ENCODE results near the gene SNAI1.

SNAI1 gene

DNA sequence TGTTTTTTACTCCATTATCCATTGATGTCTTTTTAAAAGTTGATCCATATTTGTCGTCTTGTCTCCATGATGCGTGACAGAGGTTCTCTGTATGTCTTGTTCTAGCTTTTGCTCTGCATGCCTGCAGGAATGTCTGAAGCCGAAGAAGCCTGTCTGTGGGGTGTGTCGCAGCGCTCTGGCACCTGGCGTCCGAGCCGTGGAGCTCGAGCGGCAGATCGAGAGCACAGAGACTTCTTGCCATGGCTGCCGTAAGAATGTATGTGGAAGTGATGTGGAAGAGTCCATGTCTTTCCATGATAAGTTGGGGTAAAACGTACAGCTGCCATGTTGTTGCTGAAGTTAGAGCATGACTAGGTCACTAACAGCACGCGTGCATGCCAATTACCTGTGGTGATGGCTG, 41.3 kb upstream of the SNAI1 start:
- DNase-seq (ENCODE audit: low read depth) = no peak
- no peak overlapping the region for H3K4me3 ChIP-seq (ENCODE audit: low read depth, low read length)
- TF ChIP-seq, protein P1, sequence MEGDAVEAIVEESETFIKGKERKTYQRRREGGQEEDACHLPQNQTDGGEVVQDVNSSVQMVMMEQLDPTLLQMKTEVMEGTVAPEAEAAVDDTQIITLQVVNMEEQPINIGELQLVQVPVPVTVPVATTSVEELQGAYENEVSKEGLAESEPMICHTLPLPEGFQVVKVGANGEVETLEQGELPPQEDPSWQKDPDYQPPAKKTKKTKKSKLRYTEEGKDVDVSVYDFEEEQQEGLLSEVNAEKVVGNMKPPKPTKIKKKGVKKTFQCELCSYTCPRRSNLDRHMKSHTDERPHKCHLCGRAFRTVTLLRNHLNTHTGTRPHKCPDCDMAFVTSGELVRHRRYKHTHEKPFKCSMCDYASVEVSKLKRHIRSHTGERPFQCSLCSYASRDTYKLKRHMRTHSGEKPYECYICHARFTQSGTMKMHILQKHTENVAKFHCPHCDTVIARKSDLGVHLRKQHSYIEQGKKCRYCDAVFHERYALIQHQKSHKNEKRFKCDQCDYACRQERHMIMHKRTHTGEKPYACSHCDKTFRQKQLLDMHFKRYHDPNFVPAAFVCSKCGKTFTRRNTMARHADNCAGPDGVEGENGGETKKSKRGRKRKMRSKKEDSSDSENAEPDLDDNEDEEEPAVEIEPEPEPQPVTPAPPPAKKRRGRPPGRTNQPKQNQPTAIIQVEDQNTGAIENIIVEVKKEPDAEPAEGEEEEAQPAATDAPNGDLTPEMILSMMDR (IDR thresholded peaks at IDR 0.05; ENCODE audit: insufficient read depth, low read depth, low read length, missing control alignments) = no peak

DNA sequence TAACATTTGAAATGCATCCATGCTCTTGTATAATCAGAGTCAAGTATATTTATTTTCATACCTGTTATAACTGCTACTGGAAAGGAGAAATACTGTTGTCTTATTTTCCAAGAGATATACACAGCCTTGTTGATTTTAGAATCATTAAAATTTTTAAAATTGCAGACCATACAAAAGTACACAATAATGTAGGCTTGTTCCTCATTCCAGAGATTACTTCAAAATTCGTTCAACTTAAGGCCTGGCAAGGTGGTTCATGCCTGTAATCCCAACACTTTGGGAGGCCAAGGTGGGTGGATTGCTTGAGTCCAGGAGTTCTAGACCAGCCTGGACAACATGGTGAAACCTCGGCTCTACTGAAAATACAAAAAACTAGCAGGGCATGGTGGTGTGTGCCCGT, 40.5 kb upstream of the SNAI1 start:
- DNase-seq (ENCODE audit: low read depth) = no peak
- TF ChIP-seq, protein P1 (IDR thresholded peaks at IDR 0.05; ENCODE audit: insufficient read depth, low read depth, low read length, missing control alignments) = no peak
- no peak overlapping the region for H3K4me3 ChIP-seq (ENCODE audit: low read depth, low read length)

DNA sequence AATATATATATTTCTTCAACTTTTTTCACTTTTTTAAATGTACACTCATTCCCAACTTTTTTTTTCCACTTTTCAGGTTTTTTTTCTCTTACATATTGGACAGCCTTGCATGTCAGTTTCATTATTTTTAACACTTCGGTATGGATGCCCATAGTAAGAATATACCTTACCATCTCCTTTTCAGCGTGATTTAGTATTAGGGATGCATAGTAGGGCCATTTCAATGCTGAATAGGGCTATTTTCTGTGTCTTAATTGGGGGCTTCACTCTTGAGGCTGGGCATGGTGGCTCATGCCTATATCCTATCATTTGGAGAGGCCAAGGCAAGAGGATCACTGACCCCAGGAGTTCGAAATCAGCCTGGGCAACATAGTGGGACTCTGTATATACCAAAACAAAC, 39.8 kb upstream of the SNAI1 start:
- H3K4me3 ChIP-seq (ENCODE audit: low read depth, low read length) = no peak overlapping the region
- TF ChIP-seq, protein P1 (IDR thresholded peaks at IDR 0.05; ENCODE audit: insufficient read depth, low read depth, low read length, missing control alignments) = no peak
- no peak for DNase-seq (ENCODE audit: low read depth)

DNA sequence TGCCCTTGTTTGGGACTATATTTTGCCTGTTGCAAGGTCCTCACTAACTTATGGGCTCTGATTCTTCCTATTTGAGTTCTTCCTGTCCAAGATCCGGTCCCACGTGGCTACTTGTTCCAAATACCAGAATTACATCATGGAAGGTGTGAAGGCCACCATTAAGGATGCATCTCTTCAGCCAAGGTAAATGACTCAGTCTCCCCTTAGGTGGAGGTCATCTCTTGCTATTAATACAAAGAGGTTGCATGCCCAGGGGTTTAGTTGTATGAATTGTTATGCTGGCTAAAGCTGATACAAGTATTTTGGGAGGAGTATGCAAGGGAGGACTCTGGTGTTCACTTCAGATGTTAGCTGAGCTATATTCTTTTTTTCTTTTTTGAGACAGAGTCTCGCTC, 37.5 kb upstream of the SNAI1 start:
- TF ChIP-seq, protein P1 (IDR thresholded peaks at IDR 0.05; ENCODE audit: insufficient read depth, low read depth, low read length, missing control alignments) = no peak

DNA sequence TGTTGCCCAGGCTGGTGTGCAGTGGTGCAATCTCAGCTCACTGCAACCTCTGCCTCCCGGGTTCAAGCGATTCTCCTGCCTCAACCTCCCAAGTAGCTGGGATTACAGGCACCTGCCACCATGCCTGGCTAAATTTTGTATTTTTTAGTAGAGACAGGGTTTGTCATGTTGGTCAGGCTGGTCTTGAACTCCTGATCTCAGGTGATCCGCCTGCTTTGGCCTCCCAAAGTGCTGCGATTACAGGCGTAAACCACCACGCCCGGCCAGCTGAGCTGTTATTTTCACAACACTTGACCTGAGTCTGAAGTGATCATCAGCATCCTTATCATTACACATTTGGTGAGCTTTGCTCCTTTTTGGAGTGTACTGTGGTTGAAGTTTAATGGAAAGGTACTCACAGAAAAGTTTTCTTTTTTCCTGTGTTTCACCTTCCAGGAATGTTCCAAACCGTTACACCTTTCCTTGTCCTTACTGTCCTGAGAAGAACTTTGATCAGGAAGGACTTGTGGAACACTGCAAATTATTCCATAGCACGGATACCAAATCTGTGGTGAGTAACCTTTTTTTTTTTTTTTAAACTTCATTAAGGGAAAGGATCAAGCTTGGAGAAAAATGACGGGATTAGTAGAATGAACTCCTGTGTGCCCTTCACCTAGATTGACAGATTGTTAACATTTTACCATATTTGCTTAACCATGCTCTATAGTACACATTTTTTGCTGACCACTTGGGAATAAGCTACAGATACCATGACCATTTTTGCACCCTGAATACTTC, 36.9 kb upstream of the SNAI1 start:
- TF ChIP-seq, protein P1 (IDR thresholded peaks at IDR 0.05; ENCODE audit: insufficient read depth, low read depth, low read length, missing control alignments) = no peak
- H3K4me3 ChIP-seq (ENCODE audit: low read depth, low read length) = no peak overlapping the region
- no peak for DNase-seq (ENCODE audit: low read depth)

More for the DNA sequence above, 37.5 kb upstream of the SNAI1 start:
- no peak for DNase-seq (ENCODE audit: low read depth)
- H3K4me3 ChIP-seq (ENCODE audit: low read depth, low read length) = no peak overlapping the region

DNA sequence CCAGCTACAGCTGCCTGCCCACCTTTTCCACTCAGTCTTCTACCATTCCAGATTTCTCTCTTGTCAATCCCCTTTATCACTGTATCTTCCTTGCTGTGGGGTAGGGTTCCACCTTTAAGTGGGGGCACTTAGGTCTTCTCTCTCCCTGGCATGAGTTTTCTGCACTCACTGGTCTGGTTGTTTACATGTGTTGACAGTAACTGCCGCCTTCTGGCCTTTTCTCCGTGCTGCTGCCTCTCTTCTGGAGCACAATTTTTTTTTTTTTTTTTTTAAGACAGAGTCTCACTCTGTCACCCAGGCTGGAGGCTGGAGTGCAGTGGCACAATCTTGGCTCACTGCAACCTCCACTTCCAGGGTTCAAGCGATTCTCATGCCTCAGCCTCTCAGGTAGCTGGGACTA, 34.6 kb upstream of the SNAI1 start:
- TF ChIP-seq, protein P1 (IDR thresholded peaks at IDR 0.05; ENCODE audit: insufficient read depth, low read depth, low read length, missing control alignments) = no peak

More for the DNA sequence above, 34.6 kb upstream of the SNAI1 start:
- H3K4me3 ChIP-seq (ENCODE audit: low read depth, low read length) = no peak overlapping the region
- DNase-seq (ENCODE audit: low read depth) = no peak

Data from GM12865 (cell line).